Retina (tissue), 1 donor: Measurements from ENCODE around the gene TRPM3.

ENCODE experiments used
- DNase-seq: peaks from one replicate; pipeline ENCODE4 v3.0.0-alpha.2; 2016

TRPM3 gene

DNA sequence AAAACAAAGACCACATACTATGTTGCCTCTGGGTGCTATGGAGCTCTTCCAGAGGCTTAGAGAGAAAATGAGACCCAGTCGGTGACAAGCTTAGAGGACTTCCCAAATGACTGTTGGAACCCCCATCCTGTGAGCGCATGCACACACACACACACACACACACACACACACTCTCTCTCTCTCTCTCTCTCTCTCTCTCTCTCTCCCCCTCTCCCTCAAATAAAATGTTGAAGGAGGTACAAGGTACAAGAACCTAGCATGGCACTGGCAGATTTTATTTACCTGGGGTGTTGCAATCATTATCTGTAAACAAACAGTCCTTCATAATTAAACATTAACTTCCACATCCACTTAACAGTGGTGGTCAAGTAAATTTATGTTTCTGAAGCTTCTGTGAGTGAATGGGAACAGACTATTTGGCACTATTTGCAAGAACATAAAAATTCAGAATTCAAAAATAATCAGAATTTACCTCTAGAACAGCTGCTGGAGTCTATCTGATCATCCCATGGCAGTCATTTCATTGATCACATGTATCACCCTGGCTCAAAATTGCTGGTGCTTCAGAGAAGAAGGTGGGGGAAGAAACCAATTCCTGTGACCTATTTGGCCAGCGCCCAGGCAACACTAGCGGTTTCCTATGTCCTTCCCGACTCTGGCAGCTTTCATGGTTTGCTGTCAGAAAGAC, 24.9 kb downstream of the TRPM3 start:
- DNase-seq = no peak

DNA sequence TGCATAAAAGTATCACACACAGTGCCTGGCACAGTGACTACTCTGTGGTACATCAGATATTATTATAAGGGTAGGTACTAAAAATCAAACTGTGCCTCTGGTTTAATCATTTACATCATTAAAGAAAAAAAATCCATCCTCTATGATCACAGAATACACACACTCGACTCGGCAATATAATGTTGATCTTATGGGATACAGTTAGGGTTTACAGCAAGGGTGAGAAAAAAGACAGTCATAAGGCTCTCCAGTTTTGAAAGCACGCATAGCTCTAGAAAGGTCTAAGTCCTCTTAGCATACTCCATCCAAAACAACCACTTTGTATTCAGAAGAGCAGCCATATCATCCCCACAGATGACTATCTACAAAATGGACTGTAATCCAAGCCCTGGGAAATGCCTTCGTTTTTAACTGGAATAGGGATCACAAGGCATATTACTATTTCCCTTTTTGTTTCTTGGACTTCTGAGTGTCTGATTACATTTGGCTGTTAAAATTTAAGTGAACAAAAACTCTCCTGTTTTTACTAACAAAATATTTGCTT, 26.6 kb downstream of the TRPM3 start:
- no peak for DNase-seq

DNA sequence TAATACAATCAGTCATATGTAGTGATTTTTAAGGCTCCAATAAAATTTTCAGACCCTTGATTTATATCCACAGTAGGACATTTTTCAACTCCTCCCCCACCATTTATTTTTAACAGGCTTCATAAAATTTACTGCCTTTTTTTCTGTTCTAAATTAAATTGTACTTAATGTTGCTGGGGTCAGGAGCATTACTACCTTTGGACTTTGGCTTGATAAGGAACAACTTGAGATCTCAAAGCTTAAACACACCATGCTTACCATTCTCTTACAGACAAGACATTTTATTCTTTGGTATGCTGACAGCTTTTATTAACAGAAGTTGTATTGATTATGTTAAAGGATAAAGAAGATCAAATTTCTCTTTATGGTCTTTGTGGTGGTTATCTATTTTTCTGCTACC, 30.5 kb downstream of the TRPM3 start:
- no peak for DNase-seq

DNA sequence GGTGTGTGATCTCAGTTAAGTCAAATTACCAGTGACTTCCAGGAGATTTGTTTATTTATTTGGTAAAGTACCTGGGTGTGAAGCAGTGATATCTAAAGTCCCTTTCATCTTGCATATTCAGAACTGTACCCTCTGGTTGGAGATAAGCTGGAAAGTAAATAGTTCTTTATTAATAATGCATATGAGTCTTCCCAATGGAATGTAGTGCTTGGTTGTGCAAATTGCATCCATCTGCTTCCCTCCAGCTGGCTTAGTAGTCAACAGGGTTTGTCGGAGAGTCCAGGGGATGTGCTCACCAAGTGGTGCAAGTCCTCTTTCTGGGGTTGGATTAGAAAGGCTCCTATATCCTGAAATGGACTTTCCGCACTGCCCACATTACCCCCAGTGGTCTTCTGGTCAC, 42.0 kb downstream of the TRPM3 start:
- no peak for DNase-seq

DNA sequence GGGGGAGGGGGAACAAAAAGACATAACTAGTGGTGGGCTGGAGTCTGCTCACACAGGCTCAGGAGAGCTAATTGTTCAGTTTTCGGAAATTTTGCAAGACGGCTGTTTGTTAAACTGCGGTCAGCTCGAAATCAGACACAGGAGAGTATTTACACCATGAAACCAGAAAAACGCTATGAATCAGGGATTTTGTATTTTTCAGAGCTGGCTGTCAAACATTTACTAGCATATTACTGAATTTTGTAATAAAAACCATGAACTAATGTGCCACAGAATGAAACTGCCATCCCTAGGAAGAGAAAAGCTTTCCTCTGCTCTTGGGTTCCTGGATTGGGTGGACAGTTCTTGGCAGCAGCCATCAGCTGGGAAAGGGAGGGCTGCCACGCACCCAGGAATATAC, 45.3 kb downstream of the TRPM3 start:
- DNase-seq = no peak

DNA sequence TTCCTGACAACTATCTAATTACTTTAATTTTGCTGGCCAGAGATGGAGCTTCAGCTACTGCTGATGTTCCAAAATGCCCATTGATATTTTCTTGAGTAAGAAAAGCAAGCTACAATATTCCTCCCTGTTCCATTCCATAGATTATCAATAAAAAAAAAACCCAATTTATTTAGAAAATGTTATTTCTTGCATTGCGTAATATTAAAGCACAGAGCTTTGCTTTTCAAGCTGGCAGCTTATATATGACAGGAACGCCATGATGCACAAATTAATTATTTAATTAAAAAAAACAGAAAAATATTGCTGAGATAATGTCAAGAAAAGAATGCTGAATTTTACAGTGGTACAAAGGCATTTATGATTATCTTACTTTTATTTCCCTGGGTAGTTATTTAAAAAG, 47.9 kb downstream of the TRPM3 start:
- DNase-seq = no peak

DNA sequence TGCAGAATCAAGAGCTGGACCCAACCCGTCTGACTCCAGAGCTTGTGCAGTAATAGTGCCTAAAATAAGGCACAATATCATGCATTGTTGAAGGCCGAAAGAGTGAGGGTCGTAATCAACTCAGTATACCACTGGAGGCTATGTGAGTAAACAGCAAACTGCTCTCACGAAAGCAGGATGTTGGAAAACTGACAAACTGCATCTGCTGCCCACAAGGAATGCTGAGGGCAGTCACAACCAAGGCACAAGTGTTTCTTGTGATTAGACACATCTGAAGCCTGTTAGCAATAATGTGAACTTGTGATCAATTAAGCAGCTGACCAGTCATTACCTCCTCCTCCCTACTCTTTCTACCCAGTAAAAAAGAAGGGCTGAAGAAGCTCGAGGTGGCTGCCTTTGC, 48.8 kb downstream of the TRPM3 start:
- DNase-seq = no peak

DNA sequence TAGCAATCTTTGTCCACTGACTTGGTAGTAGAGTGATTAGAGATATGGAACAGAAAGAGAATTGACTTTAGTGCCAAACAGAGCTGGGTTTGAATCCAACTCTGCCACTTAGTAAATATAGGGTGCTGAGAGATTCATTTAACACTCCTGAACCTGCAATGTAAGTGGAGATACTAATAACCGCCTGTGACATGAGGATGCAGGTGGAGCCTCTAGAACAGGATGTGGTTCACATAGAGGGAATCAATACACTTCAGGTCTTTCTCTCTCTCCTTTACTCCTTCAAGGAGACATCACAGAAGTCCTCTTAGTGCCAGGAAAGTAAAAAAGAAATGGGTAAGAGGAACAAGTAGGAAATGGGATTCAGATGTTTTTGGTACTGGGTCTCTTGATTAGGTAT, 49.8 kb downstream of the TRPM3 start:
- DNase-seq = no peak

DNA sequence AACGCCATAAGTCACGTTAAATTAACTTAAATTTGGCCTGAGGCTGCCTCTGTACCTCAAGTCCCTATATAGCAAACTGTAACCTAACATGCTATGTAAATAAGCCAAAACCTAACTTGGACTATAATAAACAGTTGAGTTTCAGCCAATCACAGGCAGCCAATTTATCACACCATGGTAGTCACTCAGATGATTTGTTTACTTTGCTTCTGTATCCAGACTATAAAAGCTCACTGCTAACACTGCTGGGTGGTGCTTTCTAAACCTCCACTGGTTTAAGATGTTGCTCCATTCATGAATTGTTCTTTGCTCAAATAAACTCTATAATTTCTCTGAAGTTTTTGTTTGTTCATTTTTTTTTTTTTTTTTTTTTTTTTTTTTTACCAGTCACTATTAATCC, 62.8 kb downstream of the TRPM3 start:
- DNase-seq = no peak

DNA sequence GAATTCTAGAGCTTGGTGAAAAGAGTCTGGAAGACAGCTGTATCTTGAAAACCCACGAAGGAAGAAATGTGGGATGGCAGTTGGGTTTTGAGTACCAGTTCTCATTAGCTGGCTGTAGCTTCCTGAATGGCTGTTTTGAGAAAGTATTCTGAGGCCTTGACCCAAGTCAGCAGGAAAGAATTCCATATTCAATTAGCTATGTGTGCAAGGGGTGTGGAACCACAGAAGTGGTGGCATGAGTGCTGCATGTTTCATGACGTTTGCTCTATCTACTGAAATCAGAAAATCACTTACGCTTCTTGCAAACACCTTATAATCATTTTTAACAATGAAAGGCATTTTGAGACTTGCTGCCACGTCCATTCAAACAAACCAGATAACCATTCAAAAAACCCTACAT, 69.1 kb downstream of the TRPM3 start:
- no peak for DNase-seq

DNA sequence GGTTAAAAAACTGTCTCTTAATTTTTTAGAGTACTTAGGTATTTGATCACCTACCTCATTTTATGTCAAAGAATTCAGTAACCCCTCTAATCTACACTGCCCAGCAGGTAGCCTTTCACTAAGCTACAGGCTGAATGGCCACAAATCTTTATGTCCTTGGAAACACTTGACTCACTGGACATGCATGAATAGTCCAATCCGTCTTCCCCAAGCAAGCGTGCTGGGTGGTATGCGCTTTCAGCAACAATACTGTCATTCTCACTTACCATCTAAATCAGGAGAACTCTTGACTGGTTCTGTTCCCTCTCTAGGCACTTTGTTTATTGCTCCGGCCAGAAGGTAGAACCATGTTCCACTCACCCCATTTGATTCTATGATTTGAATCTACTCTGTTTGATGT, 73.1 kb downstream of the TRPM3 start:
- peak; percentile 32 for DNase-seq

DNA sequence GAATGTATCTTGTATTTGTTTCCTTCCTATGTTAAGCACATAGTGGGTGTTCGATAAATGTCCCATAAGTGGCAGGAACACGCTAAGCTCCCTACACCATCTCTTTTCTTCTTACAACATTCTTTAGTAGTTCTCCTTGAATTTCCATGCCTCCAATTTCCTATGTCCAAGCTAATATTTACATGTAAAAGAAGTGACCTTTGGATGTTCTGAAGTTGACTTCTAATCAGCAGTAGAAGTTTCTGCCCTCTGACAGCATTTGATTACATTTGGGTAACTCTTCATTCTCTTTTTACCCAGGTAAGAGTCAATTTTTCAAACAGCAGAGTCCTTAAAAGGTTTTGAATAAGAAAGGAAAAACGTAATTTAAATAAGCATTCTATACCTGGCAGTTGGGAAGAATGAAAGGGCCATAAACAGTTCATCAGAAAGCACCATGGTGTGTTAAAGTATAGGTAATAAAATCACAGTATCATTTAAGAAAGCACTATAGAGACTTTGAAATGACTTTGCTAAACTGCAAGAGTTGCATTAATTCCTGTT, 78.9 kb downstream of the TRPM3 start:
- no peak for DNase-seq

DNA sequence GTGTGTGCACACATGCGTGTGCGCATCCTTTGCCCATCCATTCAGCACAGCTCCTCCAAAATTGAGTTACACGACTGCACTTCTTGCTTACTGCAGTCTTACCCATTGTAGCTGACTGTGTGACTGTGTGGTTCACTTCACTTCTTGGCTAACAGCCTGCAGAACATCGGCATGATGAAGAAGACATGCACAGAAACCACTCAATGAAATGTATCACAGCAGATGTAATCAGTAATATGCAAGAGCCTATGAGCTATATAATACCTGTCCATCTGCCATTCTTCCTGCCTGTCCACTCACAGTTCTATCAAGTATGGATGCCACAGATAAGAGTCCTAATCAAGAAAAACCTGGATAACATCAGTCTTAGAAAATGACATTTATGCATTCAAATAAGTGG, 83.9 kb downstream of the TRPM3 start:
- DNase-seq = no peak

DNA sequence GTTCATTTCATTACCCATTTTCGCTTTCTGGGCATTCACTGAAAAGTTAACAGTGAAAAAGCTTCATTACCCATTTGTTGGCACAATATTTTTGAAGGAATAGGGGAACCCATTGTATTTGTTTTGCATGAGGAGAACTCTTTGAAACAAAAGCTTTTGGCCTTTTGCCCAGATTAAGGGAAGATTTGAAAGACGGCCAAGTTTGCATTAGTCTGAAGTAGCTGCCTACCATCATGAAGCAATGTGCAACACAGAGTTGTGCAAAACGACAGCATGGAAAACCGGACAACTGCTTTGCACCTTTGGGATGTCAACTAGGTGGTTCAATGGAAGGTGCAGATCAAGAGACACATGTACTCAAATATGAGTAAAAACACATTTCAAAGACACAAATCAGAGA, 84.9 kb downstream of the TRPM3 start:
- no peak for DNase-seq

DNA sequence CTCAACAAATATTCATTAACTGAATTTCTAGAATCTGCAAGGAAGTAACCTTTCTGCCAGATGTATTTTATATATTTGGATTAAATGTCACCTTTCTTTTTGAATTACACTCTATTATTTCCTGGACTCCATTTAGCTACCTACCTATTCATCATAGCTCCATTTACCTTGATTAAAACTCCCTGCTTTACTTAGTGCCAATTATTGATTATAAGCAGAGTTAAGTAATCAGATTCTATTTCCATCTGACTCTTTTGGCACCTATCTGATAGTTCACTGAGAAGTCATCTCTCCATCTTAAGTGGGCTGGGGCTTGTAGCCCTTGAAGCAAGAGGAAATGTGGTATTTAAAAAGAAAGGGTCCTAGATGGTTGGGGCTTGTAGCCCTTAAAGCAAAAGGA, 88.6 kb downstream of the TRPM3 start:
- DNase-seq = no peak

DNA sequence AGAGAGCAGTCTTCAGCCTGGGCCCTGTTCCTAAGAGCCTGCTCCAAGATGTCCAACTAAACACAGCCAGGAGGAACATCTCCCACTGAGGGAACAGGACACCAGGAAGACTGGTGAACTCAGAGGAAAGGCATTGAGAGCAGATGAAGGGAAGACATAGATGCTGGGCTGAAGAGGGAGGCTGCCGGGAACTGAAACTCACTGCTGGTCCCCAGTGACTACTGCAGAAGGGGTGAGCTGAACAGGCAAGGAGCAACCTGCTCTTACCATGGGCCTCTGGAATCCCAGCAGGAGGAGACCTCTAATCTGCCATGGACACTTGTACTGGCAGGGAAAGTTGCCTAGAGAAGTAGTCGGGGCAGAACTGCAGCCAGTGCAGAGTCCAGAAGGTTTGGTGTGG, 95.7 kb downstream of the TRPM3 start:
- no peak for DNase-seq

DNA sequence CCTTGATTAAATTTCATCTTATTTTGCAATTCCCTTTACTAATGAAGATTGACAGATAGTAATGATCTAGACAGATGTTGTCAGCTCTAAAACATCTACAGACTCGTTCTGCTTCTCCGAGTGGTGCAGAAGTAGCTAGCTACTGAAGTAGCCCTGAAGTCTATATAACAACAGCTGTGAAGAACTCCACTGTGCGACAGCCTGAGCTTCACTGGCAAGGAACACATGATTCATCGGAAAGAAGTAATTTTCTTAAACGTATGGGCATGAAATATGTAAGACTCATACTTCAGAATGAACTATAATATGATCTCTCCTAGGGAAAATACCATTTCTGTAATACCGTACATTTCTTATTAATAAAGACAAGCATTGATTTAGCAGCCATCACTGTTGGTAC, 96.2 kb downstream of the TRPM3 start:
- DNase-seq = no peak

DNA sequence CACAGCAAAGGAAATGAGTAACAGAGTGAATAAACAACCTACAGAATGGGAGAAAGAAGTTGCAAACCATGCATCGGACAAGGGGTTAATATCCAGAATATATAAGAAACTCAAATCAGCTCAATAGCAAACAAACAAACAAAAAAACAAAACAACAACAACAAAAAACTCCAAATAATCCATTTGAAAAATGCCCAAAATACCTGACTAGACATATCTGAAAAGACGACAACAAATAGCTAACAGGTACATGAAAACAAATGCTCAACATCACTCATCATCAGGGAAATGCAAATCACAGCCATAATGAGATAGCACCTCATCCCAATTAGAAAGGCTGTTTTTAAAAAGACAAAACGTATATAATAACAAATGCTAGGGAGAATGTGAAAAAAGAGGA, 111.2 kb downstream of the TRPM3 start:
- DNase-seq = no peak

DNA sequence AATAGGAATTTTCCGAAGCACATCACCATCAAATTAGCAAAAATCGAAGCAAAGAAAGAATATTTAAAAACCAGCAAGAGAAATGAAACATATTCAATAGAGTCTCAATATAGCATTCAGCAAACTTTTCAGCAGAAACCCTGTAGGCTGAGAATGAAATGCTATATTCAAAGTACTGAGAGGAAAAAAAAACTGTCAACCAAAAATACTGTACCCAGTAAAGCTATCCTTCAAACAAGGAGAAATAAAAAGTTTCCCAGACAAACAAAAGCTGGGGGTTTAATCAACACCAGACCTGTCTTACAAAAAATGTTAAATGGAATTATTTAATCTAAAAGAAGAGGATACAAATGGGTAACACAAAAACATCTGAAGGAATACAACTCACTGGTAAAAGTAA, 116.0 kb downstream of the TRPM3 start:
- DNase-seq = no peak

DNA sequence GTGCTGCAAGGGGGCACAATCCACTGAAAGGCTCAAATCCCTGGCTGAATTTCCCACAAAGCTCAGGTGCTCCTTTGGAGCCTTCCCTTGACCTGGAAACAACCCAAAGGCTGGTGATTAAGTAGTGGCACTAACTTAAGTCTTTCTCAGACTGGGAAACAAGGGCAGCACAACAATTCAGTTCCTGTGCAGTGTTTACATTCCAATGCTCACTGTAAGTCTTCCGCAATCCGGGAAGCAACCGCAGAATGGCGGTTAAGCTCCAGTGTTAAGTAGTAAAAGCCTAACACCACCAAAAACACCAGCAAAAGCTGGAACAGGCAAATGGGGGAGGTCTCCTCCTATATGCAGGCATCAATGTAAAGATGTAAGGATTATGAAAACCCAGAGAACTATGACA, 117.2 kb downstream of the TRPM3 start:
- no peak for DNase-seq

DNA sequence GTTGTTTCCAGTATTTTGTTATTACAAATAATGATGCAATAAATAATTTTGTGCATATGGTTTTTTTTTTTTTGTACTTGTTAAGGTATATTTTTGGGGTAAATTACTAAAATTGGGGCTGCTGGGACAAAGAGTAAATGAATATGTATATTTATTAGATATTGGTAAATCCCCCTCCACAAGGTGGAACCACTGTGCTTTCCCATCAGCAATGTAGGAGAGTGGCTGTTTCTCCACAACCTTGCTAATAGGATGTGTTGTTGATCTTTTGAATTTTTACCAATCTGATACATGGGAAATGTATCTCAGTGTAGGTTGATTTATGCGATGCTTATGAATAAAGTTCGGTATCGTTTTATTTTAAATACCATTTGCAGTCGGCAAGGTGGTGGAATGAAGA, 118.1 kb downstream of the TRPM3 start:
- DNase-seq = no peak

DNA sequence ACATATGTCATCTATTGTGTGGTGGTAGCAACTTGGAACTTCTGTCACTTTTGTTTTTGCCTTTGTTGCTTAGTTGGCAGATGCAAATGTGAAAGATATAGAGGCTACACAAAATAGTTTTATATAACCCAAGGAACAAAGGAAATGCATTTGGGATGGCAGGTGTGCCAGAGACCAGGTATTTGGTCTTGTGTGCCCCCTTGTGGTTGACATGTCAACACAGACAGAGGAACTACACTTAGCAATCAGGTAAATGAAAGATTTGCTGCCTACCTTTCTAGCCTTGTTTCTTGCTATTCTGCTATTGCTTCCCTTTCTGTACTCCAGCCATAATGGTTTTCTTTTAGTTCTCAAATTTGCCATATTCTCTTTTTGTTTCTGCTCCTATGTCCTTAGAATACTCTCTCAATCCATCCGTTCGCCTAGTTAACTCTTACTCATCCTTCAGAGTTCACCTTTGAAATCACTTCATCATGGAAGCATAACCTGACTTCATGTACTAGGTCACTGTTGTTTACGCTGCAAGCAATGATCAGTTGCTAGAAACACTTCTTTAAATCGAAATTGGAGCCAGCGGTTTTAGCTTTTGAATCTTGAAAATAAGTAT, 119.5 kb downstream of the TRPM3 start:
- no peak for DNase-seq

DNA sequence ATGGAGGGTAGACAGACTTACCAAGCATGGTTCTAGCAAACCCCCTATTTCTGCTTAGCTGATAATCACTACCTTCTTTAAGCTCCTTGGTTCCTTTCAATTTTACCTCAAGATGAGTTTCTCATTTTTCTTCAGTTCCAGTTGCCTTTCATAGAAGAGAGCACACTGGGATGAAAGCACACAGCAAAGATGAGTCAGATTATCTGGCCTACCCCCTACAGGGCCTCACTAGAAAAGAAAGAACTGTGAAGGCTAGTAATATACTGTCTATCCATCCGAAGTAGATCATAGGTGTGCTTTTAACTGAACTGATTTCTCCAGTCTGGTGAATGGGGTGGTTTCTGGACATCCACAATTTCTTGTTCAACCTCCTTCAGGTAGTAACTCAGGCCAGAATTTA, 122.5 kb downstream of the TRPM3 start:
- no peak for DNase-seq

DNA sequence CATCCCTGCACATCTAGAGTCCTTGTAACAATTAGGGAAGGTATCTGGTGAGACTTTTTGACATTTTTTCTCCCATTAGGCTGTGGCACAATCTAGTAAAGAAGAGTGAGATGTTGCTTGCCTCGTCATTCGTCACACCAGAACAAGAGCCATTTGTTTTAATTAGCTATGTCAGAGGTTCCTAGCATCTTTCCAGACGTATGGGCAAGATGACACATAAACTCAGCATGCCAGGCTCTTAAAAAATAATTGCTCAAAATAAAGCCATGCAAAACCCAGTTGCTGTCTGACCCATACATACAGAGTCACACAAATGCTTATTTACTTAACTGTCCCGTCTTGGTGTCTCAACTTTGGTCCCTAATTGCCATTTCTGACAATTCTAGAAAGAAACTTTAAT, 125.9 kb downstream of the TRPM3 start:
- DNase-seq = no peak

DNA sequence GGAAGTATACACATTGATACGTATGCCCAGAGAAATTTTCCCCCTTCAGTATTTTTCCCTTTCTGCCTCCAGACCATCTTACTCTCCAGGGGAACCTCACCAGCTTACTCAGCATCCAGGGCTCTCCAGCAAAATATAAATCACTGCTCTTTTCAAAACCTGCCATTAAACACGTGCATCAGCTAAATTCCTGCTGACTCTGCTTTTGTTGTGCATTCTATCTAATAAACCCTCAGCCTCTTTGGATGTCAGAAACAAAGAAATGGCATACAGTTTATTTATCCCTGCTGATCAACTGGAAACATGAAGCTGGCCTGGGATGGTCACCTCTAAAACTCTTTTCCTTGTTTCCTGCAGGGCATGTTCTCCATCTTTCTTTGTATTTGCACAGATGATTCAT, 126.8 kb downstream of the TRPM3 start:
- DNase-seq = no peak
